ENCODE results near the gene SLC25A51.

Gene SLC25A51

GRCh38 chr9:37937366-37937765 lies 33.4 kb upstream of the SLC25A51 start:
- DNase-seq (ENCODE audit: low spot score) = no peak

DNA sequence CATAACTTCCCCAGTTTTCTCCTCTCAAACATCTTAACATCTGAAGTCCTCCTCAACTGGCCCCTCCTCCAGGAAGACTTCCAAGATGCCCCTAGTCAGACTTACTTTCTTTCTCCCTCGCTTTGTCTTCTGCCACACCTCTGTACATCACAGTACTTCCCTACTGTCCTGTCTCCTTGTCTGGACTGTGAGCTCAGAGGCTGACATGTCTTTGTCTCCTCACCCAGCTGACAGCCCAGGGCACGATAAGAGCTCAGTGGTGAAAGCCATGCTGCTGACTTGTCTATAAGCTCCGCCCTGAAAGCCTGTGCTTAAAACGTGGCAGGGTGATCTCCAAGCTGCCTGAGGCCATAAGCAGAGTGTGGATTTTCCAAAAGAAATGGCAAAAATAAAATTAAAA lies 33.0 kb upstream of the SLC25A51 start:
- no peak for DNase-seq (ENCODE audit: low spot score)

GRCh38 chr9:37936376-37936775 lies 32.4 kb upstream of the SLC25A51 start:
- no peak for DNase-seq (ENCODE audit: low spot score)

- DNase-seq (ENCODE audit: low spot score) = no peak
These were observed 31.2 kb upstream of the SLC25A51 start for GRCh38 chr9:37935096-37935495.

- no peak for DNase-seq (ENCODE audit: low spot score)
These were observed 27.7 kb upstream of the SLC25A51 start for GRCh38 chr9:37931592-37931991.

GRCh38 chr9:37929441-37929895 lies 25.5 kb upstream of the SLC25A51 start:
- DNase-seq (ENCODE audit: low spot score) = no peak

DNA sequence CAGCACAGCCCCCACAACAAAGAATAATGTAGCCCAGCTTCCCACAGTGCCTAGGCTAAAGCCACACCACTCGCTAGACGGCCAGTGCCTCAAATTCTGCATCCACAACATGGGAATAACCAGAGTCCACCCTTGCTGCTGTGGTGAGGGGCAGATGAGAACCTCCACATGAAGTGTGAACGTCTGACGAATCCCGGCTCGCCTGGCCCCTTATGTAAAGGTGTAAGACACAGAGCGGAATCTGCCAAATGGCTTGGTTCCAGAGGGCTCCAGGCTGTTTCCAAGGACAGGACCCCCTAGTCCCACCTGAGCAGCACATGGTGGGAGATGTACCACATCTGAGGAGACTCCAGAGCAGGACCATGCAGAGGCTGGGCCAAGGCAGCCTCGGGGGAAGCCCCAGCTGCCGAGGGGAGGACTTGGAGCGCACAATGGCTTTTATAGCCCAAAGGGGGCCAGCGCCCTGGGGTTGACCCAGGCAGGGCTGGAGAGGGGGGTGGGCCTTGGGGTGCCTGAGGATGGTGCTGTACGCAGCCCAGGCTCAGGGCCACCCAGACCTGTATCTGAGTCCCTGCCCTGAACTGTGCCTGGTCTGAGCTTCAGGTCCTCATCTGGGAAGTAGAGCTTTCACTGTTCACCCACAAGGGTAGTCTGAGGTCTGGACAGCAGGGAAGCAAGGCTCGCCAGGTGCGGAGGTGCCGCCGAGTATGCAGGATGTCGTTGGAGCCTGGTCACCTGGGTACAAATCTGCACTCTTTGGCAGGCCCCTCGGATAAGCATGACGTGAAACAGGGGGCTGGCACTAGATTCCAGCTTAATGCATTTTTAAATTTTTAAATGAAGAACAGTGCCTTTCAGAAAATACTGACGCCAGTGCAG lies 24.9 kb upstream of the SLC25A51 start:
- DNase-seq (ENCODE audit: low spot score) = no peak

DNA sequence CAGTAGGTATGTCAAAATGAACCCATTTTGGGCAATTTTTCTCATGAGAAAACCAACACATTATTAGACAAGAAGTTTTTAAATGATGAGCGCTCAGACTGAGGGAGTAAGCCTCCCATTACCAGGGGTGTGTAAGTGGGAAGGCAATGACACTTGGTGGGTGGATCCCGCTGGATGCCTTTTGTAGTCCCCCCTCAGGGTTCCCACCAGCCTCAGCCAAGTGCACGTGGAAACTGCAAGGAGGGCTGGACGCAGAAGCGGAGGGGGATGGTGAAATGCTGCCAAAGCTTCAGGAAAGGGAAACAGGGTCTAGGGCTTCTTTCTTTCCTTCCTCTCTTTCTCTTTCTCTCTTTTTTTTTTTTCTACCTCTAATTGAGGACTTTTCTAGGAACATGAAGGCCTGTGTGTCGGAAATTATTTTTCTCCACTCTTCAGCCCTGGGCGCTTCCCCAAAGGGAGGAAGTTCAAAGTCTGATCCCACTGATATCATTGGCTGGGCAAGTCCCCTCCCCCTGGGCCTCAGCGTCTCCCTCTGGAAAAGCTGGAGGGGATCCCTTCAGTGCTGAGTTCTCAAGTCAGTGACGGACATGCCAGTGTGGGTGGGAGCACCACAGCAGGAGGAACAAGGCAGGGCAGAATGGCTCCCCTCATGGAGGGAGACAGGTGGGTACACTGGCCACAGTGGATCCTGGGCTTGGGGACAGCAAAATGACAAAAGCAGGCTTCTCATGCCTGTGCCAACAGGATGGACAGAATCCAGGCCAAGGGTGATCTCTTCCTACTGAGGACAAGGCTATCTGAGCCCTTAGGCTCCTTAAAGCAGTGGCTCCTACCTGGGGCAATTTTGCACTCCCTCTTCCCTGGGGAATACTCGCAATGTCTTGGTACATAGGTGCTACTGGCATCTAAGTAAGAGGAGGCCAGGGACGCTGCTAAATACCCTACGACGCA lies 23.9 kb upstream of the SLC25A51 start:
- no peak for DNase-seq (ENCODE audit: low spot score)

DNA sequence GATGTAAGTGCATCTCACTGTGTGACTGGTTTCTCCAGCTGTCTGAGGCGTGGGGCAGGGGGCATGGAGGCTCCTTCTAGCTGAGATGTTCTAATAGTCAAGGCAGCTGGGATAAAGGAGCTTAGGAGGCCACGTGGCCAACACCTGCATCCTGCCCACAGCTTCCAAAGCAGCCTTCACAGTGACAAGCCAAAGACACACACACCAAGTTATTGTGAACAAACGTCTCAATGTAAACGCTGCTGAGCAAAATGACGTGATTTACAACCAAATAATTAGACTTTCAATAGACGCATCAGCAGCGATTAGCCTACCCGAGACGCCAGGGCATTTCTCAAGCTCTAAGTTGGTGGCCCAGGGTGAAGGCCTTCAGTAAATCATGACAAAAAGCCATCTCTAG lies 23.2 kb upstream of the SLC25A51 start:
- DNase-seq (ENCODE audit: low spot score) = no peak

GRCh38 chr9:37926737-37927118 lies 22.8 kb upstream of the SLC25A51 start:
- no peak for DNase-seq (ENCODE audit: low spot score)

DNA sequence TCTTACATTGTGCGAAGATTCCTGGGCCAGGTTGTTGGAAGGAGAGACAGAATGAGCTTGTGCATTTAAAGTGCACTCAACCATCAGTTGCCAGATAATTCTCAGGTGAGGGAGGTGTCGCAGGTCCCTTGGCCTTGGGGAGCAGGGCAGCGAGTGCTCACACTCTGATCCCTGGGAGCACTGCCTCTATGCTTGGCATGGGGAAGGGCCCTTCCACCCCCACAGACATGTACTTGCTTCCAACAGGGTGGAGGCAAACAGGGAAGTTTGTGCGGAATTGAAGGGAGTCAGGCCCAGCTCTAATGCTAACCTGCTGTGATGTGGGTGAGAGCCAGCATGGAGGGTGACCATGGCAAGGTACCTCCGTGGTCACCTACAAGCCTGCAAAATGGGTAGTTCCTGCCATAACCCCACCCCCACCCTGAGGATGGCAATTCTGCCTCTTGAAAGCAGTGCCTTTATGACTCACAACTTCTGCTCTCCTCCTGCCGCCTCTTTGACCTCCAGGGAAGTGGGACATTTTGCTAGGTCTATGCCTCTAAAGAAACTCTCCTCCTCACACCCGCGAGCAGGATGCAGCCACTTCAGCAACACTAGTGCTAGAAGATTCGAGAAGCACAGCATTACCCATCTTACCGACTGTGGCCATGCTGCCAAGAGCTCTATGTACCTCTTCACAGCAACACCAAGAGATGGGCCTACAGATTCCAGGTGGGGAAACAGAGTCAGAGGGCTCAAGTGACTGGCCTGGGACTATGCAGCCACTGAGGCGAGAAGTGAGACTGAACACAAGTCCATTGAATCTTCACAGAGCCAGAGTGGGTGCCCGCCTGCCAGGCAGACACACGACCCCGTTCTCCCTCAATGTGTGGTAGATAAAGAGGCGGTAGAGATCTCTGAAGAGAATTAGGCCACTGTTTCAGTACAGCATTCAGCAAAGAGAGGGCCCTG lies 22.1 kb upstream of the SLC25A51 start:
- no peak for DNase-seq (ENCODE audit: low spot score)

DNA sequence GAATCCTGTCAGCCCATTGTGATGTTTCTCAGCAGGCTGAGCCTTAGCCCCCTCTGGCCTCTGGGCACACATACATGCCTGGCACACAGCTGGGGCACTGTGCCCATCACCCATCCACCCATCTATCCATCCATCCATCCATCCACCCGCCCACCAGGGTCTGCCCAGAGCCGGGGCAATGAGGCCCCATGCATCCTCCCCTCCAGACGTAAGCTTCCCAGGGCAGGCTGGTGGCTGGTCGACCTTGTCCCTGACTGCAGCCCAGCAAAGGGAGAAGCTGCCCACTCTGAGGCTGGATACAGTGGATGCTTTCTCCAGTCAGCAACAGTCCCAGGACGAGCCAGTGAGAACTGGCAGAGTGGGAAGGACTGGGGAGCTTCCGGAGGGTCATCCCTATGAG lies 21.1 kb upstream of the SLC25A51 start:
- DNase-seq (ENCODE audit: low spot score) = no peak

GRCh38 chr9:37924538-37924937 lies 20.6 kb upstream of the SLC25A51 start:
- no peak for DNase-seq (ENCODE audit: low spot score)

GRCh38 chr9:37923796-37924427 lies 20.0 kb upstream of the SLC25A51 start:
- no peak for DNase-seq (ENCODE audit: low spot score)

DNA sequence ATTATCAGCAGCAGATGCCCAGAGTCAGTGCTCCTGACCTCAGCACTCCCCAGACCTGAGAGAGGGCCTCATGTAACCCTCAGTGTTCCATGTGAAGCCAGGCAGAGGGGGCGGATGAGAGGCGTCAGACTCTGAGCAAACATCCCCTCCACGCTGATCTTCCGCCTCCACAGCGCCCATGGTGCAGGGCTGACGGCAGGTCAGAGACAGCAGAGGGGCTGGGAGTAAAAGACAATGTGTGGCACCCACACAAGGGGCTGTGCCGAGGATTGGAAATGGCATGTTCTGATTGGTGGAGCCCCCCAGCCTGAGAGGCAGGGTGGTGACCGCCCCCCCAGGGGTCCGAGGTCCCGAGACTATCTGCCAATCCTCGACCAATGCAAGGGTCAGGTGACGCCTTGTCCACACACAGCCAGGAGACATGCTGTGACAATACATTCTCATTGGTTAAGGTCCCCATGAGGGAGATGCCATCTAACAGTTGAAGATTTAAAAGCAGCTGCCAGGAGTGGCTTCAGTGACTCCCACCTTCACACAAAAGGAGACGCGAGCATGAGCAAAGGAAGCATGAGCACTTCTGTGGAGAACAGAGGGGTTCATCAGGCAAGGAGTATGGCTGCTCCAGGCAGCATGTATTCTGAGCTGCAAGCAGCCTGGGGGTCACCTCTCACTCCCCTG lies 19.3 kb upstream of the SLC25A51 start:
- no peak for DNase-seq (ENCODE audit: low spot score)

DNA sequence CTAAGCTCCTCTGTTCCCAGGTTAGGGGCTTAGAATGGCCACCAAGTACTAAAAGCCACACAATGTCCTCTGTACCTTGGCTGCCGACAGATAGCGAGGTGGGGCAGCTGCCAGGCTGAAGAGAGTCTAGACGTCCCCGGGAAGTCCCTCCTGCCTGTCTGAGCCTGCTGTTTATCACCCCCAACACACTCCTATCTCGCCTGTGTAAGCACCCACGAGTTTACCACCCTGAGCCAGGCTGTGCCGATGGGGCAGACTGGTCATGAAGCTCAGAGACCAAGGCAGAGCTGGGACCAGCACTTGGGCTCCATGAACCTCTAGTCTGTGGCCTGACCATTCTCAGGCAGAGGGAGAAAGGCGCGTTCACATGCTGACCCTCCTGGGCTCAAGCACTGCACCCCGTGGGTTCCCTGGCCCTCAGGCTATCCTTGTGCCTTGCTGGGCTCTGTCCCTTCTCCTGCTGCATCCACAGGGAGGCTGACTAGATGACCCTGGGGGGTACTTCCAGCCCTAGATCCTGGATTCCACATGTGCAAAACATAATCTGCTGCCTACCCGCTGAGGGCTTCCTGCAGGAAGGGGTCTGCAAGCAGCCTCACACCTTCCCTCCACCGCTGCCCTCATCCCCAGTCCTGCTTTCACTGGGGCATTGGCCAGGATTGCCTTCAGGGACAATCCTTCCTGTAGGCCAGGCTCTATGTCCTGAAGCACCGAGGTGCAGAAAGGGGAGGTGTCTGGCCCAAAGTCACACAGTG lies 18.6 kb upstream of the SLC25A51 start:
- no peak for DNase-seq (ENCODE audit: low spot score)

- no peak for DNase-seq (ENCODE audit: low spot score)
These were observed 17.8 kb upstream of the SLC25A51 start for GRCh38 chr9:37921546-37922300.

DNA sequence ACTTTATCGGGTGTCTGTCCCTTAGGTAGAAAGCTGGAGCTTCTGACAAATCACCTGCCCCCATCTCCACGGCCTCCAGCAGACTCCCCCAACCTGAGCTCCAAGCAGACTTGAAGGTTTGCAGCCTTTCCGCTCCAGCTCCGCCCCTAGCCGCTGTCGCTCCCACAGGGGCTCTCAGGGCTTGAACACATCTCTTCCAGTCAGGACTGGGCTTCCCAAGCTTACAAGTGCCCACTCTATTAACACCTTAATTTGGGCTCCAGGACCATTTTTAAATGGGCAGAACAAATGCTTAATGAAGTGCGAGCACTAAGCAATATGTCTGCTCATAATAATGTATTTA lies 17.2 kb upstream of the SLC25A51 start:
- DNase-seq (ENCODE audit: low spot score) = no peak

GRCh38 chr9:37920471-37921167 lies 16.7 kb upstream of the SLC25A51 start:
- no peak for DNase-seq (ENCODE audit: low spot score)

All from Ammon's horn (tissue), 1 donor.